Right lobe of liver (tissue), 4 donors: Measurements from ENCODE around the gene DCC.

Source experiments
- CTCF ChIP-seq, 4 donors: fragments of 200-600 bp in 3 of 4; fragments of 450-650 bp in 1 of 4; IDR thresholded peaks; one replicate each; pipeline versions ENCODE4 v1.5.1 to v1.8.0; 2016 to 2022; ENCODE audit warnings: antibody characterized with exemption in 4 of 4, mild to moderate bottlenecking in 2 of 4
- POLR2A ChIP-seq: fragments of 450-650 bp; IDR thresholded peaks from one replicate; pipeline ENCODE4 v1.6.1; 2017; ENCODE audit warnings: antibody characterized with exemption, mild to moderate bottlenecking
- donor health status: DM: no; HTN: no; CAD: no.
- donor health status: DM: no; HTN: no; CAD: no.
- donor health status: DM: no; HTN: yes; CAD: no.

- TF ChIP-seq CTCF (IDR thresholded peaks at IDR 0.05): no peak
- TF ChIP-seq POLR2A: no peak
These were observed 965.5 kb downstream of the DCC start for GRCh38 chr18:53305461-53305860.
